ENCODE results near the gene RAD18.
A peak's percentile ranks its signal among the peaks of the same experiment; 100 is the strongest.

Gene RAD18, protein sequence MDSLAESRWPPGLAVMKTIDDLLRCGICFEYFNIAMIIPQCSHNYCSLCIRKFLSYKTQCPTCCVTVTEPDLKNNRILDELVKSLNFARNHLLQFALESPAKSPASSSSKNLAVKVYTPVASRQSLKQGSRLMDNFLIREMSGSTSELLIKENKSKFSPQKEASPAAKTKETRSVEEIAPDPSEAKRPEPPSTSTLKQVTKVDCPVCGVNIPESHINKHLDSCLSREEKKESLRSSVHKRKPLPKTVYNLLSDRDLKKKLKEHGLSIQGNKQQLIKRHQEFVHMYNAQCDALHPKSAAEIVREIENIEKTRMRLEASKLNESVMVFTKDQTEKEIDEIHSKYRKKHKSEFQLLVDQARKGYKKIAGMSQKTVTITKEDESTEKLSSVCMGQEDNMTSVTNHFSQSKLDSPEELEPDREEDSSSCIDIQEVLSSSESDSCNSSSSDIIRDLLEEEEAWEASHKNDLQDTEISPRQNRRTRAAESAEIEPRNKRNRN
- 5.0 to 24.3 (median 16.4) reads per million in 17 experiments for total RNA-seq

- DNase-seq: peak; percentile 95 to 97 (median 96)
Observed at GRCh38 chr3:8963137-8963853, at the start of gene RAD18. TSS of gene RAD18 (minus strand) at chr3:8963472. CDS start at chr3:8963385, 87 bp downstream.

DNA sequence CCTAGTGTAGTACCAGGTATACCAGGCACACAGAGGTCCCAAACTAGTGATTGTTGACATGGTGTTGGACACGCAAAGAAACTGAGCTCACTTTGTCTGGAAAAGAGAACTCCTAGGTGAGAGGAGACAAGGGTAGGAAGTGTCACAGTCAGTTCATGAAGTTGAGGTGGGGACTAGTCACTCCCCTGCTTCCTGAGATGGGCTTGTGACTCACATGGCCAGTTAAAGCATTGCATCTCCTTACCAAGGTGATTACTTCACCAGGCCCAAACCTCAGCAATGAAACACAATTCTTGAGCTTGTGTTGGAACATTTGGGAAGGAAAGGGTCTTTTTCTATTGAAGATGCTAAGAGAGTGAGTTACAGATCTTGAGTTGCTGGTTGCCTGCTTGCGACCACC lies 49.2 kb upstream of the RAD18 start:
- no peak for DNase-seq

GRCh38 chr3:9009976-9010545 lies 46.8 kb upstream of the RAD18 start:
- no peak for DNase-seq

- DNase-seq: no peak
Observed at GRCh38 chr3:9008550-9009255, 45.4 kb upstream of the RAD18 start.

DNA sequence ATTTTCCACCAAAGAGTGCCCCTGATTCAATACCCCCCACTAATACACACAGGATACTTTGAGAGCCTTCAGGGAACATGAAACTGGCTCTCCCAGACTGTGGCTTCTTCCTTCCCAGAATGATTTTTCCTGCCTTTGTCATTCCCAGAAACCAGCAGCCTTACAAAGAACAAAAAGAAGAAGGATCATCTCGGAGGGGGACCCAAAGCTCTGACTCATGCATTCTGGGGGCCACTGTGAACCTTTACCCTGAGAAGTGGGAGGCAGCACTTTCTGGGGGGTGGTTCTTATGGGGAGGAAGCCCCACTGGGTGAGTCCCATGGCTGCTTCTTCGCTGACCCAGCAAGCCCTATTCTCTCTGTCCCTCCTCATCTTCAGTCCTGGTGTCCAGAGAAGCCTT lies 44.7 kb upstream of the RAD18 start:
- DNase-seq: no peak

DNA sequence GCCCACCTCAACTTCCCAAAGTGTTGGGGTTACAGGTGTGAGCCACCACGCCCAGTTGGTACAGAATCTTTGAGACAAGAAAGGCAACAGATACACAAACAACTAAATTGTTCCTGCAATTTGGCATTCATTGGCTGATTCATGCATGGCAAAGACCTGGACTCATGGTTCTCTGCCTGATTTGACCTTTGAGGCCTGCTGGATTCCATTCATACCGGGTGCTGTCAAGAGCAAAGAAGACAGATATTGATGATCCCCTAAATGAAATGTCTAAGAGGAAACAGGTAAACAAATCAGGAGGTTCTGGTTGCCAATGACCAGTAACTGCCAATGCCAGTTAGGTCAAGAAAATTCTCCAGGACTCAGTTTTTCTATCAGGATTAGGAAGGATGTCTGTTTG lies 43.9 kb upstream of the RAD18 start:
- no peak for DNase-seq

DNA sequence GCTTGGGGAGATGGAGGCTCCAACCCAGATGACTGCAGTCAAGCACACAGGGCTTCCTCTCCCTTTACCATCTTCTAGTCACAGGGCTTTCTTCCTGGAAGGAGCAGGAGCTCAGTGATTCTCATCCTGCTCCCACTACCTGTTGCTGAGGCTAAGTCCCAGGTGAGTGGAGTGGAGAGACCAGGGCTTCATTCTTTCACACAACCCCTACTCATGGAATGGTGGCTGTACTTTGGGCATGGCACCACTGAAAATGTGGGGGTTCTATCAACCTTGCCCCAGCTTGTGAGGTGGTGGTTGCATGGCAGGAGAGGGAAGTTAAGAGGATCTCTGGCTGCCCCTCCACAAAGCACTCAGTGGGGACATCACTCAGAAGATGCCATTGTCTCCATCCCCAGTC lies 36.8 kb upstream of the RAD18 start:
- no peak for DNase-seq

- no peak for DNase-seq
Observed at GRCh38 chr3:8997151-8997550, 33.9 kb upstream of the RAD18 start.

- no peak for DNase-seq
Observed at GRCh38 chr3:8996681-8997121, 33.4 kb upstream of the RAD18 start.

DNA sequence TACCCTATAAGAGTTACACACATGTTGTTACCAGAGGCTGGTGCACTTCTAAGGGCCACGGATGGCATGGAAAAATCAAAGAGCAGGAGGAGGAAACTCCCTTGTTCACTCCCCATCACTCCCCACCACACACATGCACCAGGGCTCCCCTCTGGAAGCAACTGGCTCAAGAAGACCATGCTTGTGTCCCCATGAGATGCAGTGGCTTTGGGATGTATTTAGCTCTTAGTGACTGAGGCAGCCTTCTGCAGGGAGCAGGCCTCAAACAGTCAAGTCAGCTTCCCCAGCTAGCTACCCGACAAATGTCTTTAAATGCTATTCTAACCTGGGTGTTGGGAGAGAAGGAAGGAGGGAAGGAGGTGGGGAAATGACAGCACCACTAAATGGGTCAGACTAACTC lies 32.9 kb upstream of the RAD18 start:
- DNase-seq: no peak

GRCh38 chr3:8994226-8994625 lies 31.0 kb upstream of the RAD18 start:
- no peak for DNase-seq

GRCh38 chr3:8993331-8993730 lies 30.1 kb upstream of the RAD18 start:
- DNase-seq: no peak

GRCh38 chr3:8992854-8993253 lies 29.6 kb upstream of the RAD18 start:
- no peak for DNase-seq

- DNase-seq: no peak
Observed at GRCh38 chr3:8992199-8992598, 28.9 kb upstream of the RAD18 start.

DNA sequence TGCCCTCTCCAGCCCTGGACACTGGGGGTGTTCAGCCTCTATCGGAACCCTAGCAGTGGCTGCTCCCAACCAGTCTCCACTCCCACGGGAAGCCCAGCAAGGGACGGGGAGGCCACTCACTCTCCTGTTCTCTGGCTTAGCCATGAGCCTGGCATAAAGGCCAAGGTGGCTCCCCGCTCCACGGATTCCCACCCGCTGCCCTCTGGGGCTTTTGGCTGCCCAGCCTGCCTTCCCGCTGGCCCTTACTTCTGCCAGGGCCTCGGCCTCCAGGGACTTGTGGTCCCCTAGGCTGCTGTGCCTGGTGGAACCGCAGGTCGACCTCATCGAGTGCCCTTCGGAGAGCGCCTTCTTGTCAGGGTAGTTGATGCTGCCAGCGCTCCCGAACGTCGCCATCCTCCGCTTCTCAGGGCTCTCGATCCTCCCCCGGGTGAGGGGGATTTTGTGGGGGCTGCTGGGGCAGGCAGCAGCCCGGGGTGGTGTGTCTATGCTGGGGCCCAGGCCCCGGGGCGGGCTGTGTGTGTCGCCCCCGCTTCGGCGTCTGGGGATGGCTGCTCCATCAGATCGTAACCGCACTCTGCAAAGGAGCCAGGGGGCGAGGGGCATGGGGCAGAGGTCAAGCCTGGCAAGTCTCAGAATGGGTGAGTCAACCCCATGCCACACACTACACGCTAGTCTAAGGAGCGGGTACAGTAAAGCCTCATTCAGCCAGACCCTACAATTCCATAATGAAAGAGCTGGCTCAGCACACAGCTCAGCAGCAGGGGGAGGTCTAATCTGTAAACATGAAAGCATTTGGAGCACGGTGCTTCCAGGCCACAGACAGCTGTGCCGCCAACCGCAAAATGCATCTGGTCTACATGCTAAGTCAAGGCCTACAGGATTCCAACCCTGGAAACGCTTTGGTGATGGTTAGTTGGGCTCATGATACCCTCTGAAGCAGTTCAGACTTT lies 27.3 kb upstream of the RAD18 start:
- DNase-seq: no peak

DNA sequence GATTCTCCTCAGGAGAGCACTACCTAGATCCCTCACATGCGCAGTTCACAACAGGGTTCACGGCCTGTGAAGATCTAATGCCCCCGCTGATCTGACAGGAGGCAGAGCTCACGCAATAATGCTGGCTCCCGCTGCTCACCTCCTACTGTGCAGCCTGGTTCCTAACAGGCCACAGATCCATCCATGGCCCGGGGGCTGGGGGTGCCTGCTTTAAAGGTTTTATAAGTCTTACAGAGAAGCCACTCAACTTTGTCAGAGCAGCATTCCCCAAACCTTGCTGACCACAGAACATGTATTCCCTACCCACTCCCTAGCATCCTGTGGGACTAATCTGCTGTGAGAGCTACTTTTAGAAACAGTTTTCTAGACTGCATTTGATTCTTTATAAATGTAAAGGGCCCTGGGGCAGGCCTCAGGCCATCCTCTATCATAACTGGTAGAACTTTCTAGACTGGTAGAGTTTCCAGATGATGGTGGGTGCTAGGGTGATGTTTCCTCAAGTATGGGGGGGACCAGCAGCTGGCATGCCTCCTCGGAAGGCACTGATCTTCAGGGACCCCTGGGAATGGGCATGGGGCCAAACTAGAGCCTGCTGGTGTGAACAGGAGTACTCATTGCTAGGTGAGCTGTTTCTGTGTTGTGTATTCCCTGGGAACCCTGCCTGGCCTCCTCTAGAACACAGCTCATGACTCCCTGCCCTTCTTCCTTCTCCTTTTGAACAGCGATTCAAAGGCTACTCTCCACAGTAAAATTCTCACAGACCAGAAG lies 25.7 kb upstream of the RAD18 start:
- no peak for DNase-seq

DNA sequence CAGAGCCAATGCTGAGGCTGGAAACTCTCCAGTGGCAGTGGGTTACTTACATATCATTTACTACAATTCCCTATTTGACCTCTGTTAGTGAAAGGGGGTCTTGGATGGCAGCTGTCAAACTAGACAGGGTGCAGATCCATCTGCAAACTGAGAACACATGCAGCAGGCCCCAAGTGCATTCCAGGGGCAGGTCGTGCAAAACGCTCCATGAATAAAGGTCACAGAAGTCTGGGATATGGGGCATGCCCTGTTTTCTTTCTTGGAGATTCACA lies 25.0 kb upstream of the RAD18 start:
- no peak for DNase-seq

GRCh38 chr3:8987645-8988383 lies 24.5 kb upstream of the RAD18 start:
- DNase-seq: peak; percentile 80 to 84 (median 83)

DNA sequence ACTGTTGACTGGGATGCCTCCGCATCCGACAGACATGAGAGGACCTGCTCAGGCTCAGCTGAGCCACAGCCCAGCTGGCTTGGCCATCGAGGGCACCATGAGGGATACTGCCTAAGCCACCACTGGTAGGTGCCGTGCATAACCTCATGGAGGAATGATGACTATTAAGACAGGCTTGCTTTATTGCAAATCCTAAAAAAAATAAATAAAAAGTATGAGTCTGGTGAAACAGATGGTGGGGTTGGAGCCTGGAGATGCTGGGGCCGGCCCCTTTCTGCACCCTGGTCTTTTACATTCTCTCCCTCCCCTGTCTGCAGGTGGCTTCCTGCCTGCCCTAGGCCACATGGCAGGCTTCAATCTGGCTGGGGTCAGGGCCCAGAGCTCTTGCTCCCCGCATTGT lies 24.0 kb upstream of the RAD18 start:
- DNase-seq: no peak

DNA sequence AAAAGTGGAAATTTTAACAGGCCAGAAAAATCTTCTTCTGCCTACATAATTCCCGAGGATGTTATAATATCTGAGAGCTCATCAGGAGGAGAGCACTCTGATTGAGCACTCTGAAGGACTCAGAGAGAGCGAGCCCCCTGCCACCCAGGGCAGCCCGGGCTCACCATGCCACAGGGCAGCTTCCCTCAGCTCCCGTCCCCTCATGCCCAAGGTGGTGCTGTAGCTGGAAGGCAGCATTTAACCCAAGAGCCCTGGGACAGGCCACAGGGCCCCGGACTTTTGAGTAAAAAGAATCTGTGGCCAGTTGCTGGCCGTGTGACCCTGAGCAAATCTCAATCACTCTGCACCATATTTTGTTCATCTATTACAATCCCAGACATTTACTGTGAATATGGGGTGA lies 23.5 kb upstream of the RAD18 start:
- DNase-seq: no peak

Measured in suppressor macrophage (primary cell).